GM21737 (cell line): ENCODE data around the gene ACBD6.

Experiments
- ATAC-seq: cut with Tn5 transposase; IDR thresholded peaks from one replicate; pipeline ENCODE4 v1.9.1; 2021; ENCODE audit warnings: mild to moderate bottlenecking, moderate library complexity; ENCODE audit not compliant: unreplicated experiment

Gene ACBD6

GRCh38 chr1:180259431-180260338 lies 242.7 kb downstream of the ACBD6 start:
- no peak for ATAC-seq

GRCh38 chr1:180258935-180259334 lies 243.4 kb downstream of the ACBD6 start:
- ATAC-seq = no peak

- no peak for ATAC-seq
Observed at GRCh38 chr1:180258290-180258689, 244.1 kb downstream of the ACBD6 start.

- no peak for ATAC-seq
Observed at GRCh38 chr1:180257486-180257885, 244.9 kb downstream of the ACBD6 start.

- ATAC-seq = no peak
Observed at GRCh38 chr1:180257028-180257386, 245.4 kb downstream of the ACBD6 start.

- ATAC-seq = no peak
Observed at GRCh38 chr1:180256341-180257027, 245.9 kb downstream of the ACBD6 start.

- ATAC-seq = no peak
Observed at GRCh38 chr1:180255536-180256340, 246.6 kb downstream of the ACBD6 start.

GRCh38 chr1:180254854-180255253 lies 247.5 kb downstream of the ACBD6 start:
- ATAC-seq = no peak

GRCh38 chr1:180254496-180254819 lies 247.9 kb downstream of the ACBD6 start:
- ATAC-seq = no peak

GRCh38 chr1:180253585-180254495 lies 248.5 kb downstream of the ACBD6 start:
- no peak for ATAC-seq

GRCh38 chr1:180252638-180253536 lies 249.5 kb downstream of the ACBD6 start:
- ATAC-seq = peak; percentile 67

GRCh38 chr1:180251526-180252305 lies 250.7 kb downstream of the ACBD6 start:
- no peak for ATAC-seq

GRCh38 chr1:180250883-180251509 lies 251.4 kb downstream of the ACBD6 start:
- no peak for ATAC-seq

- no peak for ATAC-seq
Observed at GRCh38 chr1:180250499-180250770, 251.9 kb downstream of the ACBD6 start.

- no peak for ATAC-seq
Observed at GRCh38 chr1:180249725-180250498, 252.5 kb downstream of the ACBD6 start.

GRCh38 chr1:180248731-180249681 lies 253.4 kb downstream of the ACBD6 start:
- ATAC-seq = no peak

- ATAC-seq = no peak
Observed at GRCh38 chr1:180248176-180248575, 254.2 kb downstream of the ACBD6 start.
